H1 (cell line): ENCODE results near the gene INPP5A. TPM values are rescaled to one million over a fixed set of nuclear protein-coding genes. Genes with fewer than 3 reads are reported as not detected.

Source experiments
- CTCF ChIA-PET: fragments of 300-600 bp; sonication (Branson Sonifier 250); formaldehyde crosslinking; loops from one replicate; lab custom pipeline; 2021; ENCODE audit not compliant: partially characterized antibody; lab: Charles Lee
- POLR2A ChIA-PET: fragments of 300-600 bp; sonication (Branson Sonifier 250); formaldehyde crosslinking; loops from one replicate; lab custom pipeline; 2021; ENCODE audit warnings: inconsistent platforms; ENCODE audit not compliant: partially characterized antibody; lab: Charles Lee
- DNase-seq, 2 experiments: peaks; one replicate each; pipeline versions ENCODE4 v3.0.0 to v3.0.0-alpha.2; 2010 to 2022; ENCODE audit warnings: low spot score in 2 of 2, low read depth in 1 of 2, mixed read lengths in 1 of 2
- FAIRE-seq: peaks from 2 replicates; lab custom pipeline; 2011; peaks lifted over from hg19 to GRCh38; lab: Jason Lieb, UNC
- H2AFZ ChIP-seq: 2 replicates; pipeline ENCODE4 v1.8.1; 2012; ENCODE audit warnings: low read length, inconsistent platforms
- H2AK5ac ChIP-seq: 2 replicates; pipeline ENCODE4 v1.6.1; 2013; ENCODE audit warnings: low read depth, low read length
- H2BK120ac ChIP-seq: replicated peaks from 2 replicates; pipeline ENCODE3; 2013; ENCODE audit warnings: low read depth, low read length, inconsistent platforms
- H2BK12ac ChIP-seq: 2 replicates; pipeline ENCODE4 v1.6.1; 2013; ENCODE audit warnings: low read depth, low read length
- H2BK15ac ChIP-seq: 2 replicates; pipeline ENCODE4 v1.6.1; 2013; ENCODE audit warnings: low read length
- H2BK20ac ChIP-seq: 2 replicates; pipeline ENCODE4 v1.6.1; 2013; ENCODE audit warnings: low read length
- H2BK5ac ChIP-seq: 2 replicates; pipeline ENCODE4 v1.6.1; 2013; ENCODE audit warnings: low read depth, low read length
- H3K14ac ChIP-seq: 2 replicates; pipeline ENCODE4 v1.6.1; 2013; ENCODE audit warnings: inconsistent platforms; ENCODE audit not compliant: insufficient read length
- H3K18ac ChIP-seq: 2 replicates; pipeline ENCODE4 v1.6.1; 2013; ENCODE audit warnings: low read length; ENCODE audit errors: extremely low read depth
- H3K23ac ChIP-seq: 2 replicates; pipeline ENCODE4 v1.6.1; 2013; ENCODE audit warnings: inconsistent platforms; ENCODE audit not compliant: insufficient read length
- H3K23me2 ChIP-seq: 2 replicates; pipeline ENCODE4 v1.6.1; 2013; ENCODE audit warnings: low read depth, low read length
- H3K27ac ChIP-seq: 2 replicates; pipeline ENCODE4 v1.6.1; 2011; ENCODE audit warnings: low read depth, low read length, inconsistent platforms
- H3K27me3 ChIP-seq, 4 experiments: replicated peaks in 1 of 4; 1 replicate in 1 of 4; 2 replicates in 3 of 4; pipeline versions ENCODE4 v1.6.1 to v1.8.1; 2011 to 2013; ENCODE audit warnings: low read length in 3 of 4, mild to moderate bottlenecking in 3 of 4, inconsistent platforms in 2 of 4, mixed read lengths in 2 of 4, moderate library complexity in 1 of 4; ENCODE audit not compliant: control insufficient read depth in 3 of 4, insufficient read depth in 3 of 4; ENCODE audit errors: extremely low read depth in 1 of 4
- H3K36me3 ChIP-seq, 4 experiments: 2 replicates each; pipeline versions ENCODE4 v1.6.1 to v1.8.1; 2011 to 2013; ENCODE audit warnings: mild to moderate bottlenecking in 4 of 4, low read length in 3 of 4, moderate library complexity in 2 of 4, control low read depth in 1 of 4, inconsistent platforms in 1 of 4; ENCODE audit not compliant: insufficient read depth in 4 of 4, control insufficient read depth in 2 of 4
- H3K4ac ChIP-seq: replicated peaks from 2 replicates; pipeline ENCODE3; 2013; ENCODE audit warnings: low read length, low read depth, mixed read lengths, inconsistent platforms; ENCODE audit not compliant: insufficient read length
- H3K4me1 ChIP-seq, 4 experiments: replicated peaks in 1 of 4; 1 replicate in 1 of 4; 2 replicates in 3 of 4; pipeline versions ENCODE4 v1.6.1 to v1.8.1; 2011 to 2013; ENCODE audit warnings: low read length in 3 of 4, inconsistent platforms in 2 of 4, mixed read lengths in 1 of 4; ENCODE audit not compliant: insufficient read depth in 4 of 4, control insufficient read depth in 3 of 4
- H3K4me2 ChIP-seq, 2 experiments: 2 replicates each; pipeline versions ENCODE4 v1.6.1 to v1.8.1; 2011 to 2013; ENCODE audit warnings: low read depth in 2 of 2, low read length in 2 of 2, control low read depth in 1 of 2, inconsistent platforms in 1 of 2, mild to moderate bottlenecking in 1 of 2; ENCODE audit not compliant: insufficient read depth in 1 of 2
- H3K4me3 ChIP-seq, 4 experiments: fragments of 200-600, 300-600 bp in 1 of 4; sonication (generic), shearing (Covaris generic), sonication (Bioruptor Twin) in 1 of 4; 2 replicates each; pipeline versions ENCODE4 v1.5.1 to v1.8.1; 2011 to 2016; ENCODE audit warnings: low read length in 4 of 4, low read depth in 3 of 4, control low read depth in 2 of 4, inconsistent platforms in 2 of 4, mild to moderate bottlenecking in 2 of 4, mixed read lengths in 1 of 4, moderate library complexity in 1 of 4; ENCODE audit not compliant: insufficient read depth in 2 of 4; ENCODE audit errors: extremely low read depth in 1 of 4
- H3K56ac ChIP-seq: replicated peaks from 2 replicates; pipeline ENCODE3; 2013; ENCODE audit warnings: low read depth, mild to moderate bottlenecking, mixed read lengths, low read length, inconsistent platforms; ENCODE audit not compliant: insufficient read length
- H3K79me1 ChIP-seq: 2 replicates; pipeline ENCODE4 v1.6.1; 2013; ENCODE audit warnings: low read depth, low read length, control low read depth
- H3K79me2 ChIP-seq, 2 experiments: 2 replicates each; pipeline versions ENCODE4 v1.6.1 to v1.8.1; 2012 to 2013; ENCODE audit warnings: low read length in 2 of 2, mild to moderate bottlenecking in 2 of 2, inconsistent platforms in 1 of 2; ENCODE audit not compliant: insufficient read depth in 2 of 2, control insufficient read depth in 1 of 2
- H3K9ac ChIP-seq, 4 experiments: replicated peaks in 1 of 4; 1 replicate in 1 of 4; 2 replicates in 3 of 4; pipeline versions ENCODE4 v1.6.1 to v1.8.1; 2011 to 2013; ENCODE audit warnings: low read depth in 3 of 4, low read length in 3 of 4, control low read depth in 2 of 4, mild to moderate bottlenecking in 2 of 4, moderate library complexity in 2 of 4, inconsistent platforms in 1 of 4; ENCODE audit errors: extremely low read depth in 1 of 4
- H3K9me3 ChIP-seq, 2 experiments: 2 replicates each; pipeline versions ENCODE4 v1.6.1 to v1.8.1; 2012 to 2013; ENCODE audit warnings: mild to moderate bottlenecking in 2 of 2, moderate library complexity in 2 of 2, control low read depth in 1 of 2, inconsistent platforms in 1 of 2, low read depth in 1 of 2, low read length in 1 of 2, mixed read lengths in 1 of 2; ENCODE audit not compliant: insufficient read depth in 2 of 2
- H4K20me1 ChIP-seq, 2 experiments: replicated peaks in 1 of 2; 2 replicates each; pipeline versions ENCODE3 to v1.8.1; 2011 to 2013; ENCODE audit warnings: inconsistent platforms in 2 of 2, low read length in 2 of 2, mild to moderate bottlenecking in 1 of 2; ENCODE audit not compliant: insufficient read depth in 2 of 2, control insufficient read depth in 1 of 2
- H4K5ac ChIP-seq: 2 replicates; pipeline ENCODE4 v1.6.1; 2013; ENCODE audit warnings: low read length, low read depth, mixed read lengths, inconsistent platforms; ENCODE audit not compliant: insufficient read length
- H4K8ac ChIP-seq: 2 replicates; pipeline ENCODE4 v1.8.0; 2013; ENCODE audit warnings: mild to moderate bottlenecking, moderate library complexity, low read length, inconsistent platforms; ENCODE audit not compliant: insufficient read depth; ENCODE audit errors: extremely low read depth
- H4K91ac ChIP-seq: replicated peaks from 2 replicates; pipeline ENCODE3; 2013; ENCODE audit warnings: low read length, mixed read lengths, inconsistent platforms; ENCODE audit not compliant: insufficient read length
- BACH1 ChIP-seq: IDR thresholded peaks from 2 replicates; pipeline ENCODE4 v1.6.1; 2012; ENCODE audit warnings: low read length, improper control_type of control experiment
- E2F6 ChIP-seq: IDR thresholded peaks from 2 replicates; pipeline ENCODE4 v1.6.1; 2012; ENCODE audit warnings: inconsistent platforms
- GTF2F1 ChIP-seq: IDR thresholded peaks from 2 replicates; pipeline ENCODE4 v1.6.1; 2012; ENCODE audit warnings: low read depth, low read length, improper control_type of control experiment, borderline replicate concordance
- HDAC2 ChIP-seq, 2 experiments: fragments of 300-600 bp in 1 of 2; sonication (generic) in 1 of 2; IDR thresholded peaks; 2 replicates each; pipeline ENCODE4 v1.6.1; 2011 to 2012; ENCODE audit warnings: low read depth in 2 of 2, low read length in 2 of 2, mild to moderate bottlenecking in 2 of 2, moderate library complexity in 2 of 2, borderline replicate concordance in 1 of 2, inconsistent platforms in 1 of 2
- NRF1 ChIP-seq: IDR thresholded peaks from 2 replicates; pipeline ENCODE4 v1.6.1; 2011; ENCODE audit warnings: mild to moderate bottlenecking, low read depth, low read length, improper control_type of control experiment
- POLR2A ChIP-seq, 2 experiments: IDR thresholded peaks; 1 replicate in 1 of 2; 2 replicates in 1 of 2; pipeline ENCODE4 v1.6.1; 2011; ENCODE audit warnings: low read depth in 2 of 2, low read length in 2 of 2, mild to moderate bottlenecking in 2 of 2; ENCODE audit errors: control extremely low read depth in 1 of 2
- POLR2AphosphoS5 ChIP-seq: IDR thresholded peaks from 2 replicates; pipeline ENCODE4 v1.6.1; 2011; ENCODE audit warnings: low read depth, low read length
- POU5F1 ChIP-seq: IDR thresholded peaks from 2 replicates; pipeline ENCODE4 v1.6.1; 2011; ENCODE audit warnings: low read depth, mild to moderate bottlenecking, low read length, moderate library complexity
- RAD21 ChIP-seq, 2 experiments: IDR thresholded peaks in 1 of 2; conservative IDR thresholded peaks in 1 of 2; 2 replicates each; pipeline ENCODE4 v1.6.1; 2011; ENCODE audit warnings: low read depth in 2 of 2, low read length in 2 of 2, improper control_type of control experiment in 1 of 2, inconsistent platforms in 1 of 2, mild to moderate bottlenecking in 1 of 2, moderate library complexity in 1 of 2
- SP1 ChIP-seq: IDR thresholded peaks from 2 replicates; pipeline ENCODE4 v1.6.1; 2011; ENCODE audit warnings: low read depth, low read length
- SRF ChIP-seq: IDR thresholded peaks from 2 replicates; pipeline ENCODE4 v1.6.1; 2011; ENCODE audit warnings: mild to moderate bottlenecking, low read depth, low read length, moderate library complexity
- WGBS, 2 experiments: shearing (Covaris generic) in 1 of 2; methylation state at CpG; one replicate each; pipeline versions ENCODE4 v1.1.6 to v1.1.7; 2013 to 2015; ENCODE audit warnings: low lambda C conversion rate in 2 of 2, mixed read lengths in 2 of 2, inconsistent platforms in 1 of 2, low coverage in 1 of 2, missing lambda C conversion rate in 1 of 2; ENCODE audit not compliant: insufficient replicate concordance in 2 of 2, insufficient coverage in 1 of 2, insufficient read length in 1 of 2; ENCODE audit errors: extremely low coverage in 1 of 2, missing lambda C conversion rate in 1 of 2; 5-methylcytosine and 5-hydroxymethylcytosine counted together
- polyA plus RNA-seq, 7 experiments: library from polyadenylated mRNA; depleted of rRNA in 3 of 7; stranded (reverse) in 5 of 7; unstranded in 2 of 7; fragments of >200 nt in 5 of 7; fragments of 200-250 nt in 2 of 7; gene quantifications; 1 replicate in 5 of 7; 2 replicates in 1 of 7; 4 replicates in 1 of 7; pipeline versions ENCODE4 v1.2.1 to v1.2.3, GENCODE V29; 2011 to 2013; ENCODE audit warnings: missing spikeins in 2 of 7, mixed read lengths in 2 of 7
- total RNA-seq: library from RNA; stranded (reverse); fragmentation: NEBNext Ultra II Directional; extraction: Animal tissue kit (Norgen Biotek cat#: 25700); gene quantifications from 2 replicates; pipeline ENCODE4 v1.2.1, GENCODE V29; 2021
- TF ChIP-seq, protein P1 (sequence below): IDR thresholded peaks from 2 replicates; pipeline ENCODE4 v1.6.1; 2011; ENCODE audit warnings: low read length, improper control_type of control experiment

INPP5A gene
- total and polyA plus RNA-seq, 2 of the 8 experiments (the other 6 are each of a cell fraction or from before 2014, with no cell fraction given): 19.7 to 27.5 TPM

GRCh38 chr10:132763545-132763944 lies 226.0 kb downstream of the INPP5A start:
- Histone ChIP-seq H3K4me2 (no peak overlapping the region), H4K5ac (no peak overlapping the region), H2BK12ac (no peak overlapping the region), H3K27ac (no peak overlapping the region), H3K23me2 (no peaks in the 10 kb centered on the region), H3K9me3 (peaks cover 8 to 12% of the 10 kb centered on the region in 2 experiments; a peak in 2 of 4 replicates), H3K56ac (no peak overlapping the region), H3K18ac (no peak overlapping the region), H3K4me1 (no peaks in the 10 kb centered on the region; a peak in 1 of 7 replicates), H3K79me2 (no peaks in the 10 kb centered on the region), H3K4ac (no peak overlapping the region), H2BK15ac (no peak overlapping the region), H3K23ac (no peak overlapping the region), H3K27me3 (no peaks in the 10 kb centered on the region), H2BK120ac (no peak overlapping the region), H2AK5ac (no peak overlapping the region), H2AFZ (no peak overlapping the region), H4K8ac (no peak overlapping the region), H3K4me3 (no peak overlapping the region), H4K91ac (no peak overlapping the region), H2BK5ac (no peak overlapping the region), H3K9ac (no peak overlapping the region), H3K36me3 (no peaks in the 10 kb centered on the region), H3K14ac (no peak overlapping the region), H4K20me1 (peaks cover 0 to 6% of the 10 kb centered on the region in 2 experiments), H2BK20ac (no peak overlapping the region), H3K79me1 (no peaks in the 10 kb centered on the region)
- no peak for DNase-seq
- ChIA-PET POLR2A (interaction anchor here (0.6 kb wide), 1 partner anchor 132 kb away, joined by 3 read pairs; no protein-coding TSS in a partner anchor), CTCF (interaction anchor here (0.8 kb wide), 1 partner anchor 109 kb away, joined by 5 read pairs; no protein-coding TSS in a partner anchor)
- no peak for FAIRE-seq
- TF ChIP-seq SRF (no peak), HDAC2 (IDR thresholded peaks at IDR 0.05; ENCODE audit: borderline replicate concordance in 1 of 2, low read depth in 2 of 2, low read length in 2 of 2) (no peak), BACH1 (no peak), SP1 (no peak), POLR2AphosphoS5 (no peak), NRF1 (no peak), POU5F1 (no peak), POLR2A (IDR thresholded peaks at IDR 0.05; ENCODE audit: control extremely low read depth in 1 of 2, low read depth in 2 of 2, low read length in 2 of 2) (no peak), RAD21 (IDR thresholded peaks at IDR 0.05 in 1 of 2, conservative IDR thresholded peaks at IDR 0.05 in 1 of 2; ENCODE audit: low read depth in 2 of 2, low read length in 2 of 2) (no peak), E2F6 (no peak), GTF2F1 (no peak)
- TF ChIP-seq, protein P1, sequence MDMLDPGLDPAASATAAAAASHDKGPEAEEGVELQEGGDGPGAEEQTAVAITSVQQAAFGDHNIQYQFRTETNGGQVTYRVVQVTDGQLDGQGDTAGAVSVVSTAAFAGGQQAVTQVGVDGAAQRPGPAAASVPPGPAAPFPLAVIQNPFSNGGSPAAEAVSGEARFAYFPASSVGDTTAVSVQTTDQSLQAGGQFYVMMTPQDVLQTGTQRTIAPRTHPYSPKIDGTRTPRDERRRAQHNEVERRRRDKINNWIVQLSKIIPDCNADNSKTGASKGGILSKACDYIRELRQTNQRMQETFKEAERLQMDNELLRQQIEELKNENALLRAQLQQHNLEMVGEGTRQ: no peak
- 87% methylated on average over 5 of the region's 5 CpGs; no CpG with 5 or more reads in 1 of the 2 experiments for WGBS, 2 experiments
